H1 (cell line): ENCODE results near the gene BRD2. TPM values are rescaled to one million over a fixed set of nuclear protein-coding genes. Genes with fewer than 3 reads are reported as not detected.

Experiments used
- ASH2L ChIP-seq: fragments of 200-600, 300-600 bp; sonication (generic); IDR thresholded peaks from one replicate; pipeline ENCODE4 v1.7.1; 2017; ENCODE audit warnings: low read length
- ATF2 ChIP-seq: IDR thresholded peaks from 2 replicates; pipeline ENCODE4 v1.6.1; 2012; ENCODE audit warnings: low read length, inconsistent platforms
- CTBP2 ChIP-seq: IDR thresholded peaks from 2 replicates; pipeline ENCODE4 v1.7.0; 2011; ENCODE audit warnings: borderline replicate concordance, mild to moderate bottlenecking, moderate library complexity, mixed read lengths, low read length; ENCODE audit not compliant: insufficient read depth, insufficient read length
- EZH2 ChIP-seq: fragments of 200-600 bp; sonication (generic); IDR thresholded peaks from 2 replicates; pipeline ENCODE4 v1.7.1; 2012; ENCODE audit warnings: low read depth, mild to moderate bottlenecking, moderate library complexity, low read length, inconsistent platforms; ENCODE audit not compliant: severe bottlenecking
- HDAC6 ChIP-seq: IDR thresholded peaks from one replicate; pipeline ENCODE4 v1.7.1; 2012; ENCODE audit warnings: low read depth, mild to moderate bottlenecking, inconsistent platforms, low read length, moderate library complexity
- KDM4A ChIP-seq: IDR thresholded peaks from one replicate; pipeline ENCODE4 v1.7.1; 2012; ENCODE audit warnings: low read depth, mild to moderate bottlenecking, moderate library complexity, low read length, inconsistent platforms; ENCODE audit not compliant: severe bottlenecking
- KDM5A ChIP-seq: fragments of 200-600 bp; IDR thresholded peaks from 2 replicates; pipeline ENCODE4 v1.7.1; 2012; ENCODE audit warnings: mild to moderate bottlenecking, low read length, inconsistent platforms, mixed read lengths
- PHF8 ChIP-seq: fragments of 200-600 bp; sonication (generic); conservative IDR thresholded peaks from 2 replicates; pipeline ENCODE4 v1.7.1; 2012; ENCODE audit warnings: low read depth, mild to moderate bottlenecking, inconsistent platforms, low read length, moderate library complexity
- RBBP5 ChIP-seq: IDR thresholded peaks from 2 replicates; pipeline ENCODE4 v1.7.1; 2012; ENCODE audit warnings: low read depth, mild to moderate bottlenecking, inconsistent platforms, low read length, moderate library complexity, borderline replicate concordance
- RFX5 ChIP-seq: IDR thresholded peaks from 2 replicates; pipeline ENCODE4 v1.6.1; 2011; ENCODE audit warnings: low read depth, low read length, improper control_type of control experiment, borderline replicate concordance
- RXRA ChIP-seq: IDR thresholded peaks from 2 replicates; pipeline ENCODE4 v1.6.1; 2011; ENCODE audit warnings: low read depth, mild to moderate bottlenecking, low read length, moderate library complexity; ENCODE audit not compliant: insufficient read depth
- SAP30 ChIP-seq: fragments of 300-600 bp; sonication (generic); IDR thresholded peaks from 2 replicates; pipeline ENCODE4 v1.7.1; 2012; ENCODE audit warnings: low read length, moderate library complexity, mild to moderate bottlenecking, inconsistent platforms; ENCODE audit not compliant: insufficient read depth, insufficient replicate concordance
- SIN3A ChIP-seq, 2 experiments: IDR thresholded peaks in 1 of 2; conservative IDR thresholded peaks in 1 of 2; 2 replicates each; pipeline ENCODE4 v1.6.1; 2011 to 2012; ENCODE audit warnings: low read length in 2 of 2, improper control_type of control experiment in 1 of 2, low read depth in 1 of 2, mild to moderate bottlenecking in 1 of 2
- SIX5 ChIP-seq: IDR thresholded peaks from 2 replicates; pipeline ENCODE4 v1.6.1; 2011; ENCODE audit warnings: mild to moderate bottlenecking, low read depth, low read length
- SP2 ChIP-seq: IDR thresholded peaks from 2 replicates; pipeline ENCODE4 v1.6.1; 2012; ENCODE audit warnings: mild to moderate bottlenecking, low read length, inconsistent platforms
- SP4 ChIP-seq: IDR thresholded peaks from 2 replicates; pipeline ENCODE4 v1.6.1; 2012; ENCODE audit warnings: low read length, inconsistent platforms
- SRF ChIP-seq: IDR thresholded peaks from 2 replicates; pipeline ENCODE4 v1.6.1; 2011; ENCODE audit warnings: mild to moderate bottlenecking, low read depth, low read length, moderate library complexity
- SUZ12 ChIP-seq: fragments of 200-600 bp; sonication (generic); IDR thresholded peaks from 2 replicates; pipeline ENCODE4 v1.6.1; 2012; ENCODE audit warnings: mild to moderate bottlenecking, inconsistent platforms, low read length, moderate library complexity, mixed read lengths
- TEAD4 ChIP-seq: IDR thresholded peaks from 2 replicates; pipeline ENCODE4 v1.6.1; 2012; ENCODE audit warnings: low read depth, low read length, inconsistent platforms, mixed read lengths
- ZNF274 ChIP-seq: IDR thresholded peaks from 2 replicates; pipeline ENCODE4 v1.7.0; 2012; ENCODE audit warnings: low read length, borderline replicate concordance; ENCODE audit errors: extremely low read depth
- polyA plus RNA-seq, 7 experiments: library from polyadenylated mRNA; depleted of rRNA in 3 of 7; stranded (reverse) in 5 of 7; unstranded in 2 of 7; fragments of >200 nt in 5 of 7; fragments of 200-250 nt in 2 of 7; gene quantifications; 1 replicate in 5 of 7; 2 replicates in 1 of 7; 4 replicates in 1 of 7; pipeline versions ENCODE4 v1.2.1 to v1.2.3, GENCODE V29; 2011 to 2013; ENCODE audit warnings: missing spikeins in 2 of 7, mixed read lengths in 2 of 7
- total RNA-seq: library from RNA; stranded (reverse); fragmentation: NEBNext Ultra II Directional; extraction: Animal tissue kit (Norgen Biotek cat#: 25700); gene quantifications from 2 replicates; pipeline ENCODE4 v1.2.1, GENCODE V29; 2021
- TF ChIP-seq, protein P1 (sequence below): IDR thresholded peaks from 2 replicates; pipeline ENCODE4 v1.6.1; 2012; ENCODE audit warnings: inconsistent platforms

Gene BRD2
- total and polyA plus RNA-seq, 2 of the 8 experiments (the other 6 are each of a cell fraction or from before 2014, with no cell fraction given): 132 to 185 TPM

DNA sequence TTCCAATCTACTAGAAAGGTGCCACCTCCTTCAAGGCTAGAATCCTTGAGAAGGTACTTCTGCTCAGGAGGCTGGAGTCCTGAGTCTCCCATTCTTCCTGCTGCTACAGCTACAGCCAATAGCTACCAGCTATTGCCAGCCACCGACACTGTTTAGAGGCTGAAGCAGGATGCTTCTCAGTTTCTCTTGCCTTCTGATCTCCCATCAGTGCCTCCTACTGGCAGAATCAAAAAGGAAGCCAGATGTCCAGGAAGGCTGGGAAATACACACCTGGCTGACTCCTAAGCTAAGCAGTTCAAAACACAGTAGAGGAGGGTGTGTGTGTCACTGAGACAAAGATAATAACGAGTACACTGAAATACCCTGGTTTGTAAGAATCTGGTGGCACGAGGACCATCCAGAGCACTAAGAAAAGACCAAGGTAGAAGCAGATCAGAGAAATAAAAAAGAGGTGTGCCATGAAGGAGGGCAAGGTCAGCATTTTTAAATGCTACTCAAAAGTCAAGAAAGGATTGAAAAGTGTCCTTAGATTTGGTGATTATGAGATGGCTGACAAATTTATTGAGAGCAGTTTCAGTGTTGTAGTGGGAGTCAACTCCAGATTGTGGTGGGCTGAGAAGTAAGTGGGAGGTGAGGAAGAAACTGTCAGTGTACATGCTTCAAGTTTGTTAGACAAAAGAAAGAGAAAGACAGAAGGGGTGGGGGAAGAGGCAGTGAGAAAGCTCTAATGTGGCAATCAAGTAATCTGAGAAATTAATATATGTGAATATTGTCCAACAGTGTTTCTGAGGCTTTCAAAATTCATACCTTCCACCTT is 13.2 kb upstream of the BRD2 start (continued):
- TF ChIP-seq KDM4A (no peak), SIN3A (conservative IDR thresholded peaks at IDR 0.05 in 1 of 2, IDR thresholded peaks at IDR 0.05 in 1 of 2; ENCODE audit: low read depth in 1 of 2, low read length in 2 of 2) (no peak; a peak in 1 of 4 replicates), RXRA (no peak), SP2 (no peak), SUZ12 (no peak), CTBP2 (no peak), ZNF274 (no peak), SP4 (no peak), SAP30 (no peak), PHF8 (no peak), TEAD4 (no peak), HDAC6 (no peak), SIX5 (no peak), KDM5A (no peak), ATF2 (no peak), ASH2L (no peak), RBBP5 (no peak), RFX5 (peak; percentile 67), EZH2 (no peak), SRF (no peak)
- TF ChIP-seq, protein P1, sequence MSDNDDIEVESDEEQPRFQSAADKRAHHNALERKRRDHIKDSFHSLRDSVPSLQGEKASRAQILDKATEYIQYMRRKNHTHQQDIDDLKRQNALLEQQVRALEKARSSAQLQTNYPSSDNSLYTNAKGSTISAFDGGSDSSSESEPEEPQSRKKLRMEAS: no peak
- TF ChIP-seq, all 59 proteins: peak for 5
